ENCODE results near the gene TSHR.
"Not testable (repeated sequence)": the region's sequence is repeated elsewhere in the genome, so short reads cannot be mapped to it uniquely, and the experiment has no call there.

The TSHR gene

DNA sequence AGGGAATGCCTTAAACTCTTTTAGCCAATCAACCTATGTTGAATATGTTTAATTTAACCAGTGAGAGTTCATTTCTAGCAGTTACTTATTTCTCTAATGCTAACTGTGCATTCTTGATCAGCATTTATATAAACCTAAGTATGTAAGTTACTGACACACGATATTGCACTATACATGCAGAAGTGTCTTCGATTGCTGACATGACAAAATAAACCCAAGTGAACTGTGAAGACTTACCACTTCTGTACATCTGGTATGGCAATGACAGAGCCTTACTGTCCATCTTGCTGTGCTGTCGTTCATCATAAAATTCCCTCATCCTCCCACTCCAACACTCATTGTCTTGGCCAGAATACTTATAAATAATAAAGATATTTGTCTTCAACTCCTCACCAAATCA, 131.8 kb downstream of the TSHR start:
- no peak for DNase-seq

DNA sequence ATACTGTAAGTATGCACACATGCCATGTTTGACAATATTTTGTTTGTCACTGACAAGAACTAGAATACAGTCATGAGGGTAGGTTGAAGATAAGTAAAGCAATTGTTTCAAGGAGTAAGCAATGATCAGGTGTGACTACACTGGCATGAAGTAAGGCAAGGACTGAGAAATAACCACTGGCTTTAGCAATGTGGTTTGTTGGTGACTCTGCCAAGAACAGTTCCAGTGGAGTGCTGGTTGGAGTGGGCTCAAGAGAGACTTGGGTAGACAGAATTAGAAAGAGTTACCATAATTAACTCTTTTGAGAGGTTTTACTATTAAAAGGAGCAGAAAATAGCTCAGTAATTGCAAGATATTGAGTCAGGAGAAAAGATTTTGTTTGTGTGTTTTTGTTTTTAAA, 135.7 kb downstream of the TSHR start:
- DNase-seq: no peak

DNA sequence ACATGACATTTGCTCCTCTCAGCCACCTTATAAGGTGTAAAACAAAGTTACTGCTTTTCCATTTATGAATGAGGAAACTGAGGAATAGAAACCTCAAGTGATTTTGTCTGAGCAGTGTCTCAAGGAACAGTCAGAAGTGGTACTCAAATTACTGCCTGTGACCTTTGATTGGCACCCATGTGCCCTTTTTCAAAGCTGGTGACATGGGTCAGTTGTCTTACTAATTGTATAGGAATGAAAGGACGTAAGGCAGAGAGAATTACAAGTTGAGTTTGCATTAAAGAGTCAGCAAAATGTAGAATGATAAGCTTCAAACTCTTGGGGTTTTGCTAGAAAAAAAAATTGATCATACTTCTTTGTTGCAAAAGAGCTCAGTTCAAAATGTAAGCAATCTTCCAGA, 136.2 kb downstream of the TSHR start:
- no peak for DNase-seq

DNA sequence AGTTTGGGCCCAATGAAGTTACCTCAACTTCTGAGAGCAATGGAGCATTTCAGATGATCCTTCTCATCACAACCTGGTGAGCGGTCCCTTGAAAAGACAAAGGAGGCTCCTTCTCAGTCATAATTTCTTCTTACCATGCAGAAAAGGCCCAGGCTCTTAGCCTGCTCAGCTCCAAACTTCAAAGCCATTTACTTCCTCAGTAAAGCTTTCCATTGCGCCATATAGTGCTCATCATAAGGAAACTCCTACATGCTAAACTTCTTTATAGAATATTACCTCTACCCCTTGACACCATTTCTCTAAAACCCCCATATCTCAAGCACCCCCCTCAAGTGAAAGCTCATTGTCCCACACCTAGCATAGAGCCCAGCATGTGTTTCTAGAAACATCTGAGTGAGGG, 138.2 kb downstream of the TSHR start:
- DNase-seq: no peak

DNA sequence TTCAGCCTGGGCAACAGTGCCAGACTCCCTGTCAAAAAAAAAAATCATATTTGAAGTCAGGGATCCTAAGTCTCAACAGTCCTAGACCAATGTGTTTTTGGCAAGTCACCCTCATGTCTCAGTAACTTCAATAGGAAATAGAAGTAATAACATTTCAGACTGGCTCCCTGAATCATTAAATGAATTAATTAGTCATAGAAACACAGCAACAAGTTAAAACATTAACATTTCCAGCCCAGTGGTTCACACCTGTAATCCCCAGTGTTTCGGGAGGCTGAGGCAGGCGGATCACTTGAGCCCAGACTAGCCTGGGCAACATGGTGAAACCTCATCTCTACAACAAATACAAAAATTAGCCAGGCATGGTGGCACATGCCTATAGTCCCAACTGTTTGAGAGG, 140.1 kb downstream of the TSHR start:
- no peak for DNase-seq

DNA sequence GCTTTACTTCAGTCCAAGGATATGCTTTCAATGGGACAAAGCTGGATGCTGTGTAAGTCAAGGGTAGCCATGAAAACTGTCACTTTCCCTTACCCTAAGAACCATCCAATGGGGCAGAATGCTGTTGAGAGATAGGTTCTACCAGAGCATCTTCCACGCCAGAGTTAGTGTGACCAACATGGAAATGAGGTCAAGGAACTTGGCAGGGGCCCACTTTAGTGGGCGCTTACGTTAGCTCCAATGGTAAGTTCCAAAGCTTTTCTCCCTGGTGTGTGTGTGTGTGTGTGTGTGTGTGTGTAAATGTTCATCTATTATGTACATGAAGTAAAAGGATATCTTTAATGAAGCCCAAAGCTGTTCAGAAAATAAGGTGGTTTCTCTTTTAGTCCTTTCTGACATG, 141.2 kb downstream of the TSHR start:
- DNase-seq: no peak

DNA sequence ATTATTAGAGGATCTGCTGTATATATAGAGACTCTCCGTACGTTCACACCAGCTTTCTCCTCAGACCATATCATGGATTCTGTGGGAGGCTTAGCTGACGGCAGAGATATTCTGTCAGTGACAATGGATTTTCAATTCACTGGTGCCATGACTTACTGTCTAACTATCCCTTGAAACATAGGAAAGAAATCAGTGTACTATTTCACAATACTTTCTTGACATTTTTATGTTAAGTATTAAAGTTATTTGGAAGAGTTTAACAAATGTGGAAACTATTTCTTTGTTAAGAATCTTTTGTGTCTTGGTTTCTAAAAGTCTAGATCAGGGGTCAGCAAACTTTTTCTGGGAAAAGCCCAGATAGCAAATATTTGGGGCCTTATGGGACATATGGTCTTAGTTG, 146.8 kb downstream of the TSHR start:
- DNase-seq: no peak

DNA sequence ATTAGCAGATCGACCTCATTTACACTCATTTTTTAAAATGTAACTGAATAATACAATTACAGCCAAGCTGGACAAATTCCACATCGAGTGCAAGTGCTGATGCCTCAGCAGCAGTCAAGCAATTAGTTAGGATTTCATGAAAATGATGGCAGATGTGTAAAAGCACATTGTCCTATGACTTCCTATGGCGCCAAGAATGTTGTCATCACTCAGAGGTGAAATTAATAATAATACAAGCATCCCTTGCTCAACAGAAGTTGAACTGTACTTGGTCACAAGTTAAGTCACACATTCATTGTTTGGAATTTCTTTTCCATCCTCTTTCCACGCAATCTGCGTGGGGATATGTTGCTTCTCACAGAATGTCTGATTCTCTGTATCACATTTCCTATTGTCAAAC, 148.0 kb downstream of the TSHR start:
- no peak for DNase-seq

DNA sequence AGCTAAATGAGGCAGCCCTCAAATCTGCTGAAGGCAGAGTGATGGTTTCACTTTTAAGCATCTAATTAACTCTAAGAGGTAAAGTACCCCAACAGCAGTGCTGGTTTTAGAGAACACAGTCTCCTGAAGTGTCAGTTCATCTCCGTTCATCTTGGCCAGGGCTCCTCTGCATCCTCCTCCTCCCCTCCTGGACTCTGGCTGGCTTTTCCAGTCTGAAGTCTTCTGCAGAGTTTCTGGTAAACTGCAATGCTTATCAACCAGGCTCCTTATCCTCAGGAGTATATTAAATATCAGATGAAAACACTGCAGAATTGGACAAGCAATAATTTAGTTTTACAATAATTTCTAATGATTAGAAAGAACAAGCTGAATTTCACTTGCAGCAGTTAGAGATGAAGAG, 150.0 kb downstream of the TSHR start:
- DNase-seq: no peak

DNA sequence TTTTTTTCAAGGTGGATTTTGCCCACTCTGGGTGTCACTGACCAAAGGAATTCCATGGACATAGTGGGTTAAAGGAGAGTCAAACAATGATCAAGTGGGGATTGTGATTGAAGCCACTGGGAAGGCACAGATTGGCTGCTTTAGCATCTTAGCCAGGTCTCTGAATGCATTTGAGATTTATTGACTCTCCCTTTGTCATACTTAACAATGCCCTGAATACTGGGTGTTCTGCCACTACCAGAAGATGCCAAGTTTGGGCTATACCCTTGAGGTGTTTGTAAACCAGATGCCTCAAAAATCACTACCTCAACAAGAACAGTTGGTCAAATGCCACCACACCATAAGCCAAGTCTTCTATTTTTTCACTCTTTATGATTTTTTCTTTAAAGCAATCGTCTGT, 150.5 kb downstream of the TSHR start:
- DNase-seq: no peak

DNA sequence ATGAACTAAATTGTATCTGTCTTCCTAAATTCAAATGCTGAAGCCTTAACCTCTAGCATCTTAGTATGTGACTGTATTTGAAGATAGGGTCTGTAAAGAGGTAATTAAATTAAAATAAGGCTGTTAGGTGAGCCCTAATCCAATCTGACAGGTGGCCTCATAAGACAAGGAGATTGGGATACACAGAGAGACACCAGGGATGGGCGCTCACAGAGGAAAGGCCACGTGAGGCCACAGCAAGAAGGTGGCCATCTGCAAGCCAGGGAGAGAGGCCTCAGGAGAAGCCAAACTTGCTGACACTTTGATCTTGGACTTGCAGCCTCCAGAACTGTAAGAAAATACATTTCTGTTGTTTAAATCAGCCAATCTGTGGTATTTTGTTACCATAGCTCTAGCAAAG, 154.8 kb downstream of the TSHR start:
- DNase-seq: no peak

DNA sequence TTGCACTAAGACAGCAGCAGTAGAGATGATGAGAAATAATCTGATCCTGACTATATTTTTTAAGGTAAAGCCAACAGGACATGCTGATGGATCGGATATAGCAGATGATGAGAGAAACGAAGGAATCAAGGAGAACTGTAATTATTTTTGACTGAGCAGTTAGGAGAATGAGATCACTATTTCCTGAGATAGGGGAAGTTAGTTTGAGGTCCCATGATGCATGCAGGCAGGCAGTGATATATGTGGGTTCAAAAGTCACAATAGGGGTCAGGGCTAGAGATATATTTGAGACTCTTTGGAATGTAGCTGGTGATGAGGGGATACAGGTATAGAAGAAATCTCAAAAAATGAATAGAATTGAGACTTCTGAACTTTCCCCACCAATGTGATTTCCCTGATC, 157.8 kb downstream of the TSHR start:
- DNase-seq: no peak

DNA sequence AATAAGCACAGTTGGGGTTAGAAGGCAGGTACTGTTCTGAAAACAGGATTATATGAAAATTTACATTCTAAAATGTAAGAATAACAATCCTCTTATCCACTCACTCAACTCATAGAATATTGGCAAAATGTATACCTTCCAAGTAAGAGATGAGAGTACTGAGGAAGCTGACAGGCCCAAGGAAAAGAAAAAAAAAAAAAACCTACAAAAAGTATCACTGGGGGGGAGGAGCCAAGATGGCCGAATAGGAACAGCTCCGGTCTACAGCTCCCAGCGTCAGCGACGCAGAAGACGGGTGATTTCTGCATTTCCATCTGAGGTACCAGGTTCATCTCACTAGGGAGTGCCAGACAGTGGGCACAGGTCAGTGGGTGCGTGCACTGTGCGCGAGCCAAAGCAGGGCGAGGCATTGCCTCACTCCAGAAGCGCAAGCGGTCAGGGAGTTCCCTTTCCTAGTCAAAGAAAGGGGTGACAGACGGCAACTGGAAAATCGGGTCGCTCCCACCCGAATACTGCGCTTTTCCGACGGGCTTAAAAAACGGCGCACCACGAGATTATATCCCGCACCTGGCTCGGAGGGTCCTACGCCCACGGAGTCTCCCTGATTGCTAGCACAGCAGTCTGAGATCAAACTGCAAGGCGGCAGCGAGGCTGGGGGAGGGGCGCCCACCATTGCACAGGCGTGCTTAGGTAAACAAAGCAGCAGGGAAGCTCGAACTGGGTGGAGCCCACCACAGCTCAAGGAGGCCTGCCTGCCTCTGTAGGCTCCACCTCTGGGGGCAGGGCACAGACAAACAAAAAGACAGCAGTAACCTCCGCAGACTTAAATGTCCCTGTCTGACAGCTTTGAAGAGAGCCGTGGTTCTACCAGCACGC, 158.8 kb downstream of the TSHR start:
- DNase-seq: not testable (repeated sequence)

DNA sequence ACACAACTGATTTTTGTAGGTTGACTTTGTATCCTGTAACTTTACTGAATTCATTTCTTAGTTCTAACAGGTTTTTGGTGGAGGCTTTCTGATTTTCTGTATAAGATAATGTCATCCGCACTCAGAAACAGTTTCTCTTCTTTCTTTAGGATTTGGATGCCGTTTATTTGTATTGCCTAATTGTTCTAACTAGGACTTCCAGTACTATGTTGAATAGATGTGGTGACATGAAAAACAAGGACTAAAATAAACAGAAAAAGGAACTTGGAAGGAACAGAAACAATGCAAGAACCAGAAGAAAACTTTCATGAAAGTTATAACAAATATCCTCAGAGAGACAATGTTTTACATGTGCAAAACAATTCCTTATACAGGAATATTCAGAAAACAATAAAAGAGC, 165.1 kb downstream of the TSHR start:
- no peak for DNase-seq

DNA sequence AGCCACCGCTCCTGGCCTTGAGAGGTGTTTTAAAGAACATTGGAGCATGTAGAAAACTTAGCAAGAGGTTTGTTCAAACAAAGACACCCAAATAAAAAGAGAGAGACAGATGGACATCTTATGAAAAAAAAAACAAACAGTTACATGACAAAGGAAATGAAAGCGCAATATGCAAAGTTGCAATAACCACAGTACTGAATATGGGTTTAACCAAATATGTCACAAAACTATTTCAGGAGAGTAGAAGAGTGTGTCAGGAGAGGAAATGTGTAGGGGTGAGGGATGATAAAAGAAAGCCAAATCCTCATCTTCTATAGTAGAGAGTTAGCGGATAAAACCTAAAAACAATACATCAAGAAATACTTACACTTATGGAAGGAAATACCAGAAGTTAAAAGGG, 166.9 kb downstream of the TSHR start:
- no peak for DNase-seq

DNA sequence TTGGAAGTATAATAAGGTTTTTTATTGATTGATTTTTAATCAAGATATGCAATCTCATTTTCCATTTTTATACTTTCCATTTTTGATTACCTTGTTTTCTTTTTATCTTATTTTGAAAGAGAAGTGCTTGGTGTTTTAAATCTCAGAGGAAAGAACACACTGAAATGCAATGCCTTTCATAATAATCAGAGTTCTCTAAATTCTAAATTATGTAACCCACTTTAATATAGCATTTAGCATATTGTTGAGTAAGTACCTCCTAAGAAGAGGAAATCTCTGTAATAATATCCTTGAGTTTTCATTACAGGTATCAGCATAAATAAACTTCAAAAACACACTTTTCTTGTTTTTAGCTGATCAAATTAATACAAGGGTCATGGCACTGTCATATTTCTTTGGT, 168.4 kb downstream of the TSHR start:
- no peak for DNase-seq

DNA sequence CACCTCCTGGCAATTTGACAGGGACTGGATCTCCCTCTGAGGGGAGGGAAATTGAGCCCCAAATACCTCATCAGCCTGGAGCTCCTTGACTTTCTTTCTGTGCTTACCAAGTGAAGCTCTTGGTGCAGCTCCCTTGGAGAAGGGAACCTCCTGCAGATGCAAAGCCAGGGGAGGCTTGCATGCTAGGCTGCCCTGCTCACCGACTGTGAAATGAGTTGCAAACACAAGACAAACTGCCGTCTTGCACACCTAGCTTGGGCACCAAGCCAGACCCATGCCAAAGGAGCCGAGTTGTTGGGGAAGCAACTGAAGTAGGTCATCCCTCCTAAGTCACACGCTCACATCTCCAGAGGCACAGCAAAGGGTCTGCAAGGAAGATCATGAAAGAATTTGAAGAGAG, 170.1 kb downstream of the TSHR start:
- no peak for DNase-seq

DNA sequence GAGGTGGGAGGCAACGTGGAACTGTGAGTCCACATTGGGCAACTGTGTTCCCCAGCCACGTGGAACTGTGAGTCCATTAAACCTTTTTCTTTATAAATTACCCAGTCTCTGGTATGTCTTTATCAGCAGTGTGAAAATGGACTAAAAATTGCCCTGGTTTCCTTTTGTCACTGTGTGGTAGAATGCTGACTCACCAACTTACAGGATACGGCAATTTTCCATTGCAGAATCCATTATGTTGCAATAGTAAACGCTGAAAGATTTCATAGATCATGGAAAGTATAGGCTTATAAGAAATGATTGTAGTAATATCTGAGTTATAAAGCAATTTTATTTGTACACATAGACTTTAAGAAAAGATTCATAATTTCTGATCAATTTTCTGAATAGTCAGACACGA, 172.4 kb downstream of the TSHR start:
- DNase-seq: no peak

DNA sequence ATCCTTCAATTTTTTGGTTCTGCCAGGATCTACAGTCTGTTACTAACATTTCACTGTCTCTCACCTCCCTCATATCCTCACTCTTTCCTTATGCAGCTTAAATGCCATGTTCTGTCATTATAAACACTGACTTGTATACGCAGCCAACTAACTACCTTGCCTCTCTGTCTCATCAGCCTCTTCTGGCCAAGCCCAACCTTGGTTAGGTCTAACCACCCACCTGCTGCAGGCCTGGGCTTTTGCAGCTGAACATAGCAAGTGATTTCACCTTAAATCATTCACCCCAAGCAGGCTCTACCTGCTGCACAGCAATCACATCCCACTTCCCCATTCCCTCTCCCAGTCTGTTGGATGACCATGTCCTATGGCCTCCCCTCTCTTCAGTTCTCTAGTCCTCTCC, 173.8 kb downstream of the TSHR start:
- no peak for DNase-seq

DNA sequence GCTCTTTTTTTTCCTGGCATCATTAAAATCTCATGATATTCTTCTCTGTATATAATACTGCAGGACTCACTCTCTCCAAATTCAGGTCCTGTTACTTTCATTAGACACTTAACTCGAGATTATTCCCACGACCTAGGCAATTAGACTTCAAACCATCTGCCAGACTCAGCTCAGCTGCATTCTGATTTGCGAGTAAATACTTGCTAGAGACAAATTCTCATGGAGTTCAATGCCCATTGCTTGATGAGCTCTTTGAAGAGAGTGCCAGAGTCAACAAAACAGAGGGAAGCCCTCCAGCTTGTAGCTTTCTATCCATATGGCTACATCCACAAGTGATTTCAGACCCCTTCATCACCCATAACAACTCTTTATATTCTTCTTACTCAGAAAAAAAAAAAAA, 177.0 kb downstream of the TSHR start:
- peak; percentile 30 to 69 for DNase-seq

DNA sequence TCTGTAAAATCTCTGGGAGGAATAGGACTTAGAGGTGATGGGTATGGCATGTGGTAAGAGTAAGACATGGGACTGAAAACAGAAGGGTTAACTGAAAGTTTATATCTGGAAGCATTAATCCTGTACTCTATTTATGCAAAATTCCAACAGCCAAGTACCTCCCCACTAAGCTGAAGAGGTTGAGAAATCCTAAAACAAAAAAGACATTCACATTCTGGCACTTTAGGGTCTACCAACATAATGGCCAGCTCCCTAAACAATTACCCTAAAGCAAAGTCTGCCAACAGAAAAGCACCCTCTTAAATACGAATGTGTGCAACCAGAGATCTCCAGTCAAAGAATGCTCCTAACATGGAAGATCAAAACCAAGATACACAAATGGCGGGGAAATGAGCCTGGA, 178.0 kb downstream of the TSHR start:
- DNase-seq: no peak

DNA sequence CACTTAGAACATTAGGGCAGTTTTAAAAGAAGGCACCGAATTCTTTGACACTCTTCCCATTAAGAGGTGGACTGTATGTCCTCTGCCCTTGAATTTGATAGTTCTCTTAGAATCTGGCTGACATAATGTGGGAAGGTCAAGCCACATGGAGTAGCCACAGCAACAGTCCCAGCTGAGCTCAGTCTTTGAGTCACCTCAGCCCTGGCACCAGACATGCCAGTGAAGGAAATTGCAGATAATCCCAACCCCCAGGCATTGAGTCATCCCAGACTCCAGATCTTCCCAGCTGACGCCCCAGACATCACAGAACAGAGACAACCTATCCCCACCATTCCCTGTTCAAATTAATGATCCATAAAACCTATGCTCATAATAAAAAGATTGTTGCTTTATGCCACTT, 181.9 kb downstream of the TSHR start:
- DNase-seq: no peak

DNA sequence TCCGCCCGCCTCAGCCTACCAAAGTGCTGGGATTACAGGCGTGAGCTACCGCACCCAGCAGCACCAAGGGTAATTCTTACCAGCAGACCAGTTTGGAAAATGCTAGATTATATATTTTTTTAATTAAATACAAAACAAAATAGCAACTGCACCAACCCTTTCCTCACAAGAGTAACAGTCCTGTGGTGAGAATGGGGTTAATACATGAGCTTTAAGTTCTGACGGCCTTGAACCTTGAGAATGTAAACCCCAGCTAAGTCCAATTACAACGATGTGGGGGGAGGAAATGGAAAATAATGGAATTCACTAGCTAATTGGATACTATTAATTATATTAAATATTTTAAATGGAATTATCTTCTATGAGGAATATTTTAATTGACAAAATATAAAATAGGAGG, 183.0 kb downstream of the TSHR start:
- no peak for DNase-seq

DNA sequence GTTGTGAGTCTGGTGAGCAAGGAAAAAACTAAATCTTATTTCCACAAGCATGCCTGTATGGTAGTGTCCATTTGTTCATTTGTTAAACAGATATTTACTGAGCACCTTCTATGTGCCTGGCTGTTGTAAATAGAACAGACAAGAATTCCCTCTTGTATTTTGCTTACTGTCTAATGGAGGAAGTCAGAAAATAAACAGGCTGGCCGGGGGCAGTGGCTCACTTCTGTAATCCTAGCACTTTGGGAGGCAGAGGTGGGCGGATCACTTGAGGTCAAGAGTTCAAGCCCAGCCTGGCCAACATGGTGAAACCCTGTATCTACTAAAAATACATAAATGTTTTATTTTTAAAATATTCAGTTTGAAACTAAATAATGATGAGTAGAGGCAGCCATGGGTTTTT, 186.0 kb downstream of the TSHR start:
- no peak for DNase-seq

DNA sequence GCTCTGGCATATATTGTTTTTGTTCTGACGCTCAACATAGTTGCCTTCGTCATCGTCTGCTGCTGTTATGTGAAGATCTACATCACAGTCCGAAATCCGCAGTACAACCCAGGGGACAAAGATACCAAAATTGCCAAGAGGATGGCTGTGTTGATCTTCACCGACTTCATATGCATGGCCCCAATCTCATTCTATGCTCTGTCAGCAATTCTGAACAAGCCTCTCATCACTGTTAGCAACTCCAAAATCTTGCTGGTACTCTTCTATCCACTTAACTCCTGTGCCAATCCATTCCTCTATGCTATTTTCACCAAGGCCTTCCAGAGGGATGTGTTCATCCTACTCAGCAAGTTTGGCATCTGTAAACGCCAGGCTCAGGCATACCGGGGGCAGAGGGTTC, 188.4 kb downstream of the TSHR start:
- DNase-seq: no peak
